Astrocyte (in vitro differentiated cells and primary cell): ENCODE measurements around the gene XRCC5. TPM values are rescaled to one million over a fixed set of nuclear protein-coding genes. Genes with fewer than 3 reads are reported as not detected.

Experiments used
- DNase-seq: peaks from one replicate; pipeline ENCODE4 v3.0.0-alpha.2; 2010; ENCODE audit warnings: low read depth
- FAIRE-seq: peaks from 2 replicates; lab custom pipeline; 2011; peaks lifted over from hg19 to GRCh38; lab: Jason Lieb, UNC
- H2AFZ ChIP-seq: 2 replicates; pipeline ENCODE4 v1.6.0; 2012; ENCODE audit warnings: low read depth, low read length, inconsistent platforms
- H3K27ac ChIP-seq: 2 replicates; pipeline ENCODE4 v1.5.1; 2011; ENCODE audit warnings: low read depth, low read length, inconsistent platforms
- H3K27me3 ChIP-seq: 2 replicates; pipeline ENCODE4 v1.6.0; 2011; ENCODE audit warnings: low read length, inconsistent platforms; ENCODE audit not compliant: insufficient read depth
- H3K36me3 ChIP-seq: 2 replicates; pipeline ENCODE4 v1.5.1; 2011; ENCODE audit warnings: low read length, inconsistent platforms; ENCODE audit not compliant: insufficient read depth
- H3K4me1 ChIP-seq: 2 replicates; pipeline ENCODE4 v1.5.1; 2011; ENCODE audit warnings: low read length, inconsistent platforms; ENCODE audit not compliant: insufficient read depth
- H3K4me2 ChIP-seq: 2 replicates; pipeline ENCODE4 v1.6.0; 2012; ENCODE audit warnings: low read length, inconsistent platforms
- H3K4me3 ChIP-seq: 2 replicates; pipeline ENCODE4 v1.5.1; 2011; ENCODE audit warnings: low read depth, mild to moderate bottlenecking, low read length, inconsistent platforms; ENCODE audit not compliant: insufficient read depth
- H3K79me2 ChIP-seq: 2 replicates; pipeline ENCODE4 v1.6.0; 2012; ENCODE audit warnings: mild to moderate bottlenecking, low read length, inconsistent platforms; ENCODE audit not compliant: insufficient read depth
- H3K9ac ChIP-seq: 2 replicates; pipeline ENCODE4 v1.6.0; 2012; ENCODE audit warnings: mild to moderate bottlenecking, low read length, inconsistent platforms
- H3K9me3 ChIP-seq: 2 replicates; pipeline ENCODE4 v1.5.1; 2012; ENCODE audit warnings: low read depth, mild to moderate bottlenecking, low read length, inconsistent platforms; ENCODE audit not compliant: insufficient read depth
- H4K20me1 ChIP-seq: 2 replicates; pipeline ENCODE4 v1.6.0; 2012; ENCODE audit warnings: low read length, inconsistent platforms; ENCODE audit not compliant: insufficient read depth
- H3K27ac Mint-ChIP-seq: one replicate; pipeline ENCODE4 v1.8.0; 2021; ENCODE audit warnings: mild to moderate bottlenecking, mixed read lengths; ENCODE audit not compliant: unreplicated experiment
- H3K27me3 Mint-ChIP-seq: one replicate; pipeline ENCODE4 v1.8.0; 2021; ENCODE audit warnings: low read depth, mixed read lengths; ENCODE audit not compliant: unreplicated experiment
- H3K36me3 Mint-ChIP-seq: one replicate; pipeline ENCODE4 v1.8.0; 2021; ENCODE audit warnings: low read depth, mixed read lengths; ENCODE audit not compliant: unreplicated experiment
- H3K4me1 Mint-ChIP-seq: one replicate; pipeline ENCODE4 v1.8.0; 2021; ENCODE audit warnings: low read depth, mixed read lengths; ENCODE audit not compliant: unreplicated experiment
- H3K4me3 Mint-ChIP-seq: one replicate; pipeline ENCODE4 v1.8.0; 2021; ENCODE audit warnings: mild to moderate bottlenecking, moderate library complexity, mixed read lengths; ENCODE audit not compliant: unreplicated experiment
- H3K9me3 Mint-ChIP-seq: one replicate; pipeline ENCODE4 v1.8.0; 2021; ENCODE audit warnings: mild to moderate bottlenecking, mixed read lengths; ENCODE audit not compliant: unreplicated experiment
- EZH2 ChIP-seq: IDR thresholded peaks from 2 replicates; pipeline ENCODE4 v1.6.1; 2012; ENCODE audit warnings: mild to moderate bottlenecking, low read length, inconsistent platforms; ENCODE audit not compliant: insufficient read depth
- total RNA-seq: library from RNA; stranded (reverse); gene quantifications from 2 replicates; pipeline ENCODE4 v1.2.1, GENCODE V29; 2021
- TF ChIP-seq, protein P1 (sequence below): IDR thresholded peaks from 2 replicates; pipeline ENCODE4 v1.5.1; 2011; ENCODE audit warnings: low read depth, mild to moderate bottlenecking, inconsistent platforms, low read length, moderate library complexity; ENCODE audit not compliant: insufficient read depth

Gene XRCC5
- total RNA-seq, 1 donor from 2014 or later: 249 TPM

DNA sequence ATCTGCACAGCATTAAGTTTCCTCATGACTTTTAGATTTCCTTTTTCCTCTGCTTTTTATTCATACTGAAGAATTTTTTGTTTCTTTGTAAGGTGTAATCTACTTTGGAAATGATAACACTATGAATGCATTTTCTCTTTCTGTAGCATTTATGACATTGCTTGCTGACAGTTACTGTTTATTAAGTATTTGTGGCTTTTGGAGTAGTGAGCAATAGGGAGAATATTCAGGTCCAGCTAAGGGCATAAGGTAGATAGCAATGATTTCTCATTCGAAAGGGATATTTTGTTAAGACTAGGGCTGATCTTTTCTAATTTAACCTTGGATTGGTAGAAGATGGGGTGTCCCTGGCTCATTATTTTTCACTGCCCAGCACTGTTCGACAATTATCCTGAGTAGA lies 80.3 kb downstream of the XRCC5 start:
- peaks cover 27% of the 10 kb centered on the region for H3K4me1 ChIP-seq
- H4K20me1 ChIP-seq: peaks cover 43% of the 10 kb centered on the region
- Mint-ChIP-seq H3K27ac (peak overlapping the region; percentile 54), H3K36me3 (peaks cover 13% of the 10 kb centered on the region), H3K9me3 (no peaks in the 10 kb centered on the region), H3K4me1 (peaks cover 42% of the 10 kb centered on the region), H3K27me3 (no peaks in the 10 kb centered on the region), H3K4me3 (peak overlapping the region; percentile 71)
- no peak overlapping the region for H2AFZ ChIP-seq
- FAIRE-seq (peak; percentile 49), DNase-seq (peak; percentile 60)
- TF ChIP-seq EZH2: no peak
- TF ChIP-seq, protein P1, sequence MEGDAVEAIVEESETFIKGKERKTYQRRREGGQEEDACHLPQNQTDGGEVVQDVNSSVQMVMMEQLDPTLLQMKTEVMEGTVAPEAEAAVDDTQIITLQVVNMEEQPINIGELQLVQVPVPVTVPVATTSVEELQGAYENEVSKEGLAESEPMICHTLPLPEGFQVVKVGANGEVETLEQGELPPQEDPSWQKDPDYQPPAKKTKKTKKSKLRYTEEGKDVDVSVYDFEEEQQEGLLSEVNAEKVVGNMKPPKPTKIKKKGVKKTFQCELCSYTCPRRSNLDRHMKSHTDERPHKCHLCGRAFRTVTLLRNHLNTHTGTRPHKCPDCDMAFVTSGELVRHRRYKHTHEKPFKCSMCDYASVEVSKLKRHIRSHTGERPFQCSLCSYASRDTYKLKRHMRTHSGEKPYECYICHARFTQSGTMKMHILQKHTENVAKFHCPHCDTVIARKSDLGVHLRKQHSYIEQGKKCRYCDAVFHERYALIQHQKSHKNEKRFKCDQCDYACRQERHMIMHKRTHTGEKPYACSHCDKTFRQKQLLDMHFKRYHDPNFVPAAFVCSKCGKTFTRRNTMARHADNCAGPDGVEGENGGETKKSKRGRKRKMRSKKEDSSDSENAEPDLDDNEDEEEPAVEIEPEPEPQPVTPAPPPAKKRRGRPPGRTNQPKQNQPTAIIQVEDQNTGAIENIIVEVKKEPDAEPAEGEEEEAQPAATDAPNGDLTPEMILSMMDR: no peak
- no peaks in the 10 kb centered on the region for H3K9me3 ChIP-seq
- no peaks in the 10 kb centered on the region for H3K27me3 ChIP-seq
- H3K36me3 ChIP-seq: peaks cover 28% of the 10 kb centered on the region
- no peak overlapping the region for H3K4me3 ChIP-seq
- H3K79me2 ChIP-seq: peaks cover 82% of the 10 kb centered on the region
- H3K9ac ChIP-seq: peak overlapping the region; percentile 19
- H3K27ac ChIP-seq: peak overlapping the region; percentile 27
- peak overlapping the region; percentile 31 for H3K4me2 ChIP-seq

DNA sequence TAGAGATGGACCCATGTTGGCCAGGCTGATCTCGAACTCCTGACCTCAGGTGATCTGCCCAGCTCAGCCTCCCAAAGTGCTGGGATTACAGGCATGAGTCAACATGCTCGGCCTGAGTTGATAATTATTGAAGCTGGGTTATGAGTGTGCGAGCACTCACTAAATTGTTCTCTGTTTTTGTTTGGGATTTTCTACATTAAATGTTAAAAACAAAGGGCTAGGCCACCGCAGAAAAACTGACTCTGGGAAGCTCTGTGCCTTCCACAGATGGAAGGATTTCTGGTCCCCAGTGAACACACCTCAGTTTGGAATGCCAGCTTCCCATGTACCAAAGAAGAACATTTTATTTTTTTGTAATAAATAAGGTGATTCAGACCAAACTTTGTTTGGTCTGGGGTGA lies 83.0 kb downstream of the XRCC5 start:
- H3K4me3 Mint-ChIP-seq: no peak overlapping the region
- peak overlapping the region; percentile 7 for H3K27ac Mint-ChIP-seq
- no peaks in the 10 kb centered on the region for H3K9me3 Mint-ChIP-seq
- H3K27me3 Mint-ChIP-seq: no peaks in the 10 kb centered on the region
- Histone ChIP-seq H3K27me3 (no peaks in the 10 kb centered on the region), H2AFZ (no peak overlapping the region), H3K4me1 (peaks cover 41% of the 10 kb centered on the region), H3K4me3 (no peak overlapping the region), H4K20me1 (peaks cover 31% of the 10 kb centered on the region), H3K9ac (no peak overlapping the region), H3K4me2 (no peak overlapping the region), H3K27ac (no peak overlapping the region), H3K36me3 (peaks cover 32% of the 10 kb centered on the region), H3K9me3 (no peaks in the 10 kb centered on the region), H3K79me2 (peaks cover 61% of the 10 kb centered on the region)
- peaks cover 54% of the 10 kb centered on the region for H3K4me1 Mint-ChIP-seq
- no peak for TF ChIP-seq EZH2
- TF ChIP-seq, protein P1: no peak
- DNase-seq (no peak), FAIRE-seq (no peak)
- H3K36me3 Mint-ChIP-seq: peaks cover 14% of the 10 kb centered on the region

DNA sequence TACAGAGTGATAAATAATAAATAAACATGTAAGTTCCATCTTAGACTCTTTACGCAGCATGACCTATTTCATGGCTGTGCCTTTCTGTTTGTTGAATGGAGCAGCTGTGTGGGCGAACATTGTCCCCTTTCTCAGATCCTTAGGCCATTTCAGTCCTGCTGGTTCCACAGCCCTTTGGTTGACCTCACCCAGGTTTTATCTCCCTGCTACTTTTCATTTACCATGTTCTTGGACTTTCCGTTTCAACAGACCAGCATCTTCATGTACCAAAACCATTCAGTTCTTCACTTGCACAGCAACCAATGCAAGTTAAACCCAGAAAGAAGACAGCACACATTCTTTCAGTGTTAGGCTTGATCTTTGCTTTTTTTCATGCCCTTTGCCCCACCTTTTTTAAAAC lies 83.8 kb downstream of the XRCC5 start:
- H3K27ac Mint-ChIP-seq: no peak overlapping the region
- Histone ChIP-seq H3K4me1 (peaks cover 33% of the 10 kb centered on the region), H3K27me3 (no peaks in the 10 kb centered on the region), H3K79me2 (peaks cover 60% of the 10 kb centered on the region), H3K9me3 (no peaks in the 10 kb centered on the region), H3K9ac (no peak overlapping the region), H4K20me1 (peaks cover 23% of the 10 kb centered on the region), H3K36me3 (peaks cover 39% of the 10 kb centered on the region), H3K4me2 (no peak overlapping the region), H3K4me3 (no peak overlapping the region), H2AFZ (no peak overlapping the region), H3K27ac (no peak overlapping the region)
- H3K4me3 Mint-ChIP-seq: no peak overlapping the region
- DNase-seq: no peak
- no peaks in the 10 kb centered on the region for H3K9me3 Mint-ChIP-seq
- no peaks in the 10 kb centered on the region for H3K27me3 Mint-ChIP-seq
- no peak for FAIRE-seq
- peaks cover 18% of the 10 kb centered on the region for H3K36me3 Mint-ChIP-seq
- H3K4me1 Mint-ChIP-seq: peaks cover 49% of the 10 kb centered on the region
- TF ChIP-seq, protein P1: no peak
- TF ChIP-seq EZH2: no peak
